Measurements from ENCODE around the gene SERPINA5.

- TF ChIP-seq YY1 (IDR thresholded peaks at IDR 0.05; ENCODE audit: insufficient read depth, insufficient read length) (no peak), SUZ12 (IDR thresholded peaks at IDR 0.05; ENCODE audit: extremely low read depth, insufficient read depth, insufficient read length) (no peak)
Measured at GRCh38 chr14:94586635-94587034, 5.4 kb downstream of the SERPINA5 start.
